Activated naive CD4-positive, alpha-beta T cell treated with anti-CD3 and anti-CD28 coated beads for 36 hours (primary cell): ENCODE data around the gene ALKBH8. TPM values are rescaled to one million over a fixed set of nuclear protein-coding genes. Genes with fewer than 3 reads are reported as not detected.
"Not testable (repeated sequence)": the region's sequence is repeated elsewhere in the genome, so short reads cannot be mapped to it uniquely, and the experiment has no call there.

ENCODE experiments used
- CTCF ChIA-PET: fragments of 350-600 bp; sonication (Branson Sonifier 250); formaldehyde crosslinking; loops from one replicate; lab custom pipeline; 2021; ENCODE audit warnings: antibody characterized with exemption; lab: Charles Lee
- DNase-seq: peaks from one replicate; pipeline ENCODE4 v3.0.0-alpha.2; 2020
- H3K27ac Mint-ChIP-seq: one replicate; pipeline ENCODE4 v1.8.0; 2021; ENCODE audit warnings: mild to moderate bottlenecking, mixed read lengths
- H3K27me3 Mint-ChIP-seq: one replicate; pipeline ENCODE4 v1.8.0; 2021; ENCODE audit warnings: low read depth, mixed read lengths
- H3K36me3 Mint-ChIP-seq: one replicate; pipeline ENCODE4 v1.8.0; 2021; ENCODE audit warnings: low read depth, mixed read lengths
- H3K4me1 Mint-ChIP-seq: one replicate; pipeline ENCODE4 v1.8.0; 2021; ENCODE audit warnings: low read depth, mixed read lengths
- H3K4me3 Mint-ChIP-seq: one replicate; pipeline ENCODE4 v1.8.0; 2021; ENCODE audit warnings: mild to moderate bottlenecking, moderate library complexity, mixed read lengths
- H3K9me3 Mint-ChIP-seq: one replicate; pipeline ENCODE4 v1.8.0; 2021; ENCODE audit warnings: mixed read lengths
- intact Hi-C: fragments of 100-400 bp; cut with micrococcal nuclease; formaldehyde crosslinking; loops from one replicate; pipeline ENCODE4 v1.15.1; 2023
- total RNA-seq, 2 experiments: library from RNA; stranded (reverse); gene quantifications; one replicate each; pipeline ENCODE4 v1.2.3, GENCODE V29; 2021

Gene ALKBH8
- total RNA-seq, 2 experiments from 2014 or later, result 10.1 to 12.2 TPM

DNA sequence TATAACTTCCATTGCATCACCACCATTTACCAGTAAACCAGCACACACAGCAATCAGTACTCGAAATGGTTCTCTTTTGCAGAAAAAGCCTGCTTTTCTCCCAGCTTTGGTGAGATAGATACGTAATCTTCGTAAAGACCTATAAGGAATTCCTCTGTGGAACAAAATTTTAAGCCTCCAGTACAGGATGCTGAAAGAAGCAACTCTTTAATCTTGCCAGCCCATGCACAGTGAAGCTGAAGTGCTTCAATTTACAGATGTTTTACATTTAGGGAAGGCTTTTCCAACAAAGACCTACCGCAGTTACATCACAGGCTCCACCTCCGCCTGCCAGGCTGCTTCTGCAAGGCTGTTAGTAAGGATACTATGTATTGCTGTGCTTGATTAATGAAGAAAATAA is 27.3 kb upstream of the ALKBH8 start:
- Mint-ChIP-seq H3K4me1 (peaks cover 22% of the 10 kb centered on the region), H3K27ac (no peak overlapping the region), H3K9me3 (no peaks in the 10 kb centered on the region), H3K27me3 (peaks cover 60% of the 10 kb centered on the region), H3K4me3 (no peak overlapping the region), H3K36me3 (no peaks in the 10 kb centered on the region)
- CTCF ChIA-PET, result no interaction called here
- DNase-seq, result no peak
- intact Hi-C loops, result loop anchor here (1.0 to 5.0 kb wide), 3 partner anchors 17 to 266 kb away; partner anchors contain the start of gene SLC35F2

DNA sequence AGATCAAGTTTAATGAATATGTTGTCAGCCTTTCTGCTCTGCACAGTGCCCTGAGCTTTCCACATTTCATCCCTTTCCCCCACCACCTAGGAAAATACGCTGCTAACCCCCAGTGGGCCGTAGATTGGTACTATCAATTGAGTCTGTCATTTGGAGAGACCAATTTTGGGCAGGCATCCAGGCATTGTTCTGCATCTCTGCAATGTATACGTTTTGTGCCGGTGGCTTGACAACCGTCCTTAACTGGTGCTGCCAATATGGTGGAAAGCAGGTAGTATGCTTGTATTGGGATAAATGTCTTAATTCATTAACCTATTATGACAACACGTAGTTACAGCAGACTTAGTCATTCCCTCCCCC is 26.7 kb upstream of the ALKBH8 start:
- no peaks in the 10 kb centered on the region for H3K9me3 Mint-ChIP-seq
- CTCF ChIA-PET, result interaction anchor here (1.2 to 1.9 kb wide), 2 partner anchors 17 to 97 kb away, joined by 3 to 6 read pairs; no protein-coding TSS in a partner anchor
- intact Hi-C loops, result loop anchor here (1.0 to 5.0 kb wide), 3 partner anchors 16 to 267 kb away; partner anchors contain the start of gene SLC35F2
- peaks cover 22% of the 10 kb centered on the region for H3K4me1 Mint-ChIP-seq
- H3K4me3 Mint-ChIP-seq, result peak overlapping the region; percentile 77
- no peak for DNase-seq
- no peak overlapping the region for H3K27ac Mint-ChIP-seq
- H3K27me3 Mint-ChIP-seq, result peaks cover 63% of the 10 kb centered on the region
- H3K36me3 Mint-ChIP-seq, result no peaks in the 10 kb centered on the region

DNA sequence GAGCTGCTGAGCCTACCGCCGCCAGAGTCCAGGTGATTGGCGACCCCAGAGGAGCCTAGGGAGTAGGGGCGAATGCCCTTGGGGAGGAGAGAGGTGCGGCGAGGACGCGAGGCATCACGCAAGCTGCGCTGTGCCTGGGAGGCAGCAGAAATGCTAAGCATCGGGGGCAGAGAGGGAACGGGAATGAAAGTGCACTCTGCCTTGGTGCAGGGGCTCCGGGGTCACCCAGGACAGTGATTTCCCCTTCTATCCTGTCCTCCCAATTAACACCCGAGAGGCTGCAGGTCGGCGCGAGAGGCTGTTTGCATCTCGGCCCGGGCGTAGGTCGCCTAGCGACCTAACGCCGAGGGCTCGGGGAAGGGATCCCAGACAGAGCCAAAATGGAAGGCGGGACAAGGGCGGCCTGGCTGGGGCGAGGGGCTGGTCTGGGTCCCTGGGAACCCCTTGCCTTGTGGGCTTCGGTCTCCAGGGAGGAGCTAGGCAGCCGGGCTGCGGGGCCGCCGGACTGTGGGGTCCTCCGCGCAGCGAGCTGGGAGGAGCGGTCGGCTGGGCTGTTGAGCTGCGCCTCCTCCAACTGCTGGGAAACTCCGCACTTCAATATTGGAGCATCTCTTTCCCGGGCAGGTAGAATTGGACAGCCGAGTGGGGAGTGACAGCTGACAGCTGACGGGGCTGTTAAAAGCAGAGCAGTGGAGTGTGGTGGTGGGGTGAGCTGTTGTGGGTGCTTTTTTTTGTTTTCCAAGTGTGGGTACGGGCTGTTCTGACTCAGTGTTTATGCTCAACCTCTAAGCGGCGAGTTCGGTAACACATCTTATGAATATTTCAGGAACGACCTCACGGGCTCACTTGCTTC is 26.1 kb upstream of the ALKBH8 start:
- no peaks in the 10 kb centered on the region for H3K36me3 Mint-ChIP-seq
- H3K4me1 Mint-ChIP-seq, result peaks cover 22% of the 10 kb centered on the region
- no peak overlapping the region for H3K27ac Mint-ChIP-seq
- CTCF ChIA-PET, result interaction anchor here (1.2 to 1.9 kb wide), 2 partner anchors 17 to 98 kb away, joined by 3 to 6 read pairs; no protein-coding TSS in a partner anchor
- H3K9me3 Mint-ChIP-seq, result no peaks in the 10 kb centered on the region
- H3K27me3 Mint-ChIP-seq, result peaks cover 67% of the 10 kb centered on the region
- DNase-seq, result peak; percentile 57
- intact Hi-C loops, result loop anchor here (1.0 to 5.0 kb wide), 4 partner anchors 15 to 267 kb away; partner anchors contain the start of genes ALKBH8 and SLC35F2
- H3K4me3 Mint-ChIP-seq, result peak overlapping the region; percentile 77

DNA sequence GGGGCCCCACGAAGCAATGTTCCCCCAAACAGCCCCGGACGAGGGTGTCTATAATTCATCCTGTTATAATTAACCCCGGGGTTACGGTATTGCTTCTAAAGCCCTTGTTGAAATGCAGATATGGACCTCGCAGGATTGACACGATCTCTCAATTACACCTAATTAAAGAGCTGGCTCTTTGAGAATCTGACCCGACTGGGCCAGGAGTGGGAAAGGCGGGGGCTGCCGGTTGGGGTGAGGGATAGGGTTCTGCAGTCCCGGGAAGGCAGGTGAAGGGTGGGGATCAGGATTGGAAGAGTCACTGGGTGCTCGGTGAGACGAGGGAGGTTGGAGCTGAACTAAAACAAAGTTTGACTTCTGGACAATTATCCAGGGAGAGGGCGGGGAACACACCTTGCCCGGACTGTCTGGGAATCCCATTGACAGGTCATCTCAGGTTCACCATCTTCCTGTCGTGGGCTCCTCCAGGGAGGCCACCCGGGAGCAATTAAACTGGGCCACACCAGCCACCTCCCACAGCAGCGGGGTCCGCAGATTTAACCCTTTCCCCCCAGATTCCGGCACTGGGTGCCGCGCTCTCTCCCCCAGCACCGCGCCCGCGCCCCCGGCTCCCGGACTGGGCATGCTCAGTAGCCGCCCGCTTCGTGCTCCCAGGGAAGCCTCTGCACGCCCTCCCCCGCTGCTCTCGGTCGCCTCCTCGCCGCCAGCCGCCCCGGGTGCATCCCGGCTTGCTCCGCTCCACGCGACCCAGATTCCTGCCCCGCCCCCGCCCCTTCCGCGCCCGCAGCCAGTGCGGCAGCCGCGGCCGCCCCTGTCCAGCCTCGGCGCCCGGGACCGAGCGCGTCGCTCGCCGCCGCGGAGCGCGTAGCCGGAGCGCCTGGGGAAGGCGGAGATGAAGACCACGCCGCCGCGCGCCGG is 25.2 kb upstream of the ALKBH8 start, which contains the start of gene ELMOD1:
TSS of gene ELMOD1 (plus strand) at position 688 of the 918 bp plus-strand sequence. CDS start 27,043 bp downstream, outside the sequence.
- H3K4me1 Mint-ChIP-seq, result peaks cover 22% of the 10 kb centered on the region
- peak; percentile 57 for DNase-seq
- H3K9me3 Mint-ChIP-seq, result no peaks in the 10 kb centered on the region
- H3K4me3 Mint-ChIP-seq, result peak within 1 kb of the TSS; percentile 77
- H3K27me3 Mint-ChIP-seq, result peaks cover 71% of the 10 kb centered on the region
- no peak within 1 kb of the TSS for H3K27ac Mint-ChIP-seq
- intact Hi-C loops, result loop anchor here (1.0 to 5.0 kb wide), 2 partner anchors 25 to 43 kb away; partner anchors contain the start of gene ALKBH8
- CTCF ChIA-PET, result interaction anchor here (0.8 to 1.9 kb wide), 5 partner anchors 10 to 99 kb away, joined by 3 to 8 read pairs (median 4); no protein-coding TSS in a partner anchor
- no peaks in the 10 kb centered on the region for H3K36me3 Mint-ChIP-seq

DNA sequence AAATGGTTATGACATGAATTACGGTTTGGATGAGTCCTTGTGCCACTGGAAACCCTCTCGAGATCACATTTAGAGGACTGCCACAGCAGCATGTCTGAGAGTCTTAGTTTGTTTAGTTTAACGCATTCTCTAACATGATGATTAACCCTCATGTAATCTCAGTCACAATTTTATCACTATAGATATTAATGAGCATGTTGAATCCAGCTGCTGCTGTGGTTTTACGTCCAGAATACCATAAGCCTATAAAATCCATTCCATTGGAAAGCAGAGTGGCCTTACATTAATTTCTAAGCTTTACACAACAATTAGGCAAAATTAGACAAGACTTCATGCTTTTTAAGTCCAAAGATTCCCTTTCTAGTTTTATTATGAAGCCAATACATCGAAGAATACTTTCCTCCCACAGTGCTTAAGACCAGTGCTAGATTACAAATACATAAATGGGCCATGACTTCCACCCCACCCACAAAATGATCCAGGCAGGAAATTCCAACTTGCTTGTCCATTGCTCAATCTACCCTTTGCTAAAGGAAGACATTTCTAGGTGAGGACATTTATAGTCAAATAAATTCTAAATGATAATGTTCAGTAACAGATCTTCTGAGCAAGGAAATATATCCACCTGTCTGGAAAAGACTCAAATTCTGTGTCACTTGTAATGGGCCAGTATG is 21.9 kb upstream of the ALKBH8 start:
- intact Hi-C loops, result no loop called here
- Mint-ChIP-seq H3K4me1 (peaks cover 17% of the 10 kb centered on the region), H3K36me3 (no peaks in the 10 kb centered on the region), H3K27me3 (peaks cover 55% of the 10 kb centered on the region), H3K9me3 (no peaks in the 10 kb centered on the region), H3K4me3 (no peak overlapping the region), H3K27ac (no peak overlapping the region)
- no peak for DNase-seq
- CTCF ChIA-PET, result interaction anchor here (0.9 to 1.0 kb wide), 2 partner anchors 12 to 102 kb away, joined by 4 read pairs; no protein-coding TSS in a partner anchor

DNA sequence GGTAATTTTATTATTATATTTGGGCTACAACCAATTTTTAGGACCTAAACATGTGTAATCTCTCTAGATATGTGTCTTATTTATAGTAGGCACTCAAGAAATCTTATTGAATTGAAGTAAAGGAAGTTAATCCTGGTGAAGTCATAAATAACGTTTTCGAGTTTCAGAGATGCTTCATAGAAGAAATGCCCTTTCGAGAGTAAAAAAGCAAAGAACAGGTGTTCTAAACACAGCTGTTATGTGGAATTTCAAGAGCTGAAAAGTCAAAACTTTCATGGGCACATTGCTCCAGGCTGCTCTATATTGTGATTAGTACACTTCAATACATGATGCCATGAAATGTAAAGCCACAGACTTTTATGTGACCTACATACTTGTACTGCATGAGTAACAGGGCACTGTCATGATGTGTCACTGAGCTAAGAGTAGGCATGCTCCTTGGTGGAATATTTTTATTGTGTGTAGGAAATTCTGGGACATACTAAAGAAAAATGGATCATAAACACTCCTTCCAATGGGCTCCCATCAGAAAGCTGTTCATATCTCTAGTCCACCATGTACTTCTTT is 18.2 kb upstream of the ALKBH8 start:
- H3K36me3 Mint-ChIP-seq, result no peaks in the 10 kb centered on the region
- no peak overlapping the region for H3K4me3 Mint-ChIP-seq

DNA sequence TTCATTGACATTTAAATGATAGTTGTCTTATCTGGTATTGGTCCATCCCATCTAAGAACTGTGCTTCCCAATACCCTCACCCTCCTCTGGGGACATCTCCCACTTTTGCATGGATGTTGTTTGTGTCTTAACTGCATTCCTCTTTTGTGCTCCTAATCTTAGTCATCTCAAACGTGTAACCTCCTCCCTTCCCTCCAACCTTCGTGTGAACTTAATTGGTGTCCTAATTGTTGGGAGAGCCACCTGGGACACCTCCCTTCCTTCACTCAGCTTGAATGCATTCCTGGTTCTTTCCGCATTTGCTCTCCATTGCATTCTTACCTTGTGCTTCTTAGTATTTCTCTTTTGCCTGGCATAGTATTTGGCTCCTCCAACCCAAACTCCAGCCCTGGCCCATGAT is 15.6 kb upstream of the ALKBH8 start:
- Mint-ChIP-seq H3K9me3 (no peaks in the 10 kb centered on the region), H3K36me3 (no peaks in the 10 kb centered on the region), H3K4me3 (no peak overlapping the region), H3K27me3 (peaks cover 8% of the 10 kb centered on the region), H3K4me1 (no peaks in the 10 kb centered on the region), H3K27ac (no peak overlapping the region)
- intact Hi-C loops, result no loop called here
- CTCF ChIA-PET, result no interaction called here
- DNase-seq, result no peak

More for the DNA sequence above, 18.2 kb upstream of the ALKBH8 start:
- intact Hi-C loops, result no loop called here
- Mint-ChIP-seq H3K9me3 (no peaks in the 10 kb centered on the region), H3K27ac (no peak overlapping the region), H3K4me1 (no peaks in the 10 kb centered on the region), H3K27me3 (peaks cover 27% of the 10 kb centered on the region)
- no peak for DNase-seq
- CTCF ChIA-PET, result interaction anchor here (0.9 kb wide), 1 partner anchor 20 kb away, joined by 5 read pairs; no protein-coding TSS in a partner anchor

DNA sequence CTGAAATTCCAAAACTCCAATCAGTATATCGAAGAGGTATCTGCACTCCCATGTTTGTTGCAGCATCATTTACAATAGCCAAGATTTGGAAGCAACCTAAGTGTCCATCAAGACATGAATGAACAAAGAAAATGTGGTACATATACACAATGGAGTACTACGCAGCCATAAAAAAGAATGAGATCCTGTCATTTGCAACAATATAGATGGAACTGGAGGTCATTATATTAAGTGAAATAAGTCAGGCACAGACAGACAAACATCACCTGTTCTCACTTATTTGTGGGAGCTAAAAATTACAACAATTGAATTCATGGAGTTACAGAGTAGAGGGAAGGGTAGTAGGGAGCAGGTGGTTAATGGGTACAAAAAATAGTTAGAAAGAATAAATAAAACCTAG is 13.6 kb upstream of the ALKBH8 start:
- H3K4me1 Mint-ChIP-seq, H3K9me3 Mint-ChIP-seq, intact Hi-C loops, H3K4me3 Mint-ChIP-seq, H3K27me3 Mint-ChIP-seq, DNase-seq, H3K36me3 Mint-ChIP-seq, H3K27ac Mint-ChIP-seq: not testable (repeated sequence)
- CTCF ChIA-PET, result interaction anchor here (0.6 to 1.1 kb wide), 3 partner anchors 40 to 301 kb away, joined by 3 to 4 read pairs (median 3); no protein-coding TSS in a partner anchor

DNA sequence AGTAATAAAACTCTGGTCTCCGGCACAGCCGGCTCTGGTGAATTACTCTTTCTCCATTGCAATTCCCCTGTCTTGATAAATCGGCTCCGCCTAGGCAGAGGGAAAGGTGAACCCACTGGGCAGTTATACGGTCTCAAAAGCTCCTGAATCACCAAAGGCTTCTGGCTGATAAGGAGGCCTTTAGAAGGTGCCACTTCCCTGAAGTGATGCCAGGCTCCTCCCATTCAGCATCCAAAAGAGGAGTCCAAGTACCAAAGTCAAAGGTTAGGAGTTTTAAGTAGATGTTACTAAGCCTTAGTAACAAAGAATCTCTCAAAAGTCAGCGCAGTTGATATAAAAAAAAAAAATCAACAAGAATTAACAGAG is 11.8 kb upstream of the ALKBH8 start:
- Mint-ChIP-seq H3K27me3 (peaks cover 2% of the 10 kb centered on the region), H3K9me3 (no peaks in the 10 kb centered on the region), H3K36me3 (no peaks in the 10 kb centered on the region), H3K27ac (no peak overlapping the region), H3K4me1 (no peaks in the 10 kb centered on the region), H3K4me3 (no peak overlapping the region)
- no peak for DNase-seq
- intact Hi-C loops, result loop anchor here (2.0 kb wide), 1 partner anchor 193 kb away; no protein-coding TSS in a partner anchor
- CTCF ChIA-PET, result interaction anchor here (0.8 to 4.1 kb wide), 7 partner anchors 8 to 167 kb away, joined by 3 to 41 read pairs (median 3); no protein-coding TSS in a partner anchor

DNA sequence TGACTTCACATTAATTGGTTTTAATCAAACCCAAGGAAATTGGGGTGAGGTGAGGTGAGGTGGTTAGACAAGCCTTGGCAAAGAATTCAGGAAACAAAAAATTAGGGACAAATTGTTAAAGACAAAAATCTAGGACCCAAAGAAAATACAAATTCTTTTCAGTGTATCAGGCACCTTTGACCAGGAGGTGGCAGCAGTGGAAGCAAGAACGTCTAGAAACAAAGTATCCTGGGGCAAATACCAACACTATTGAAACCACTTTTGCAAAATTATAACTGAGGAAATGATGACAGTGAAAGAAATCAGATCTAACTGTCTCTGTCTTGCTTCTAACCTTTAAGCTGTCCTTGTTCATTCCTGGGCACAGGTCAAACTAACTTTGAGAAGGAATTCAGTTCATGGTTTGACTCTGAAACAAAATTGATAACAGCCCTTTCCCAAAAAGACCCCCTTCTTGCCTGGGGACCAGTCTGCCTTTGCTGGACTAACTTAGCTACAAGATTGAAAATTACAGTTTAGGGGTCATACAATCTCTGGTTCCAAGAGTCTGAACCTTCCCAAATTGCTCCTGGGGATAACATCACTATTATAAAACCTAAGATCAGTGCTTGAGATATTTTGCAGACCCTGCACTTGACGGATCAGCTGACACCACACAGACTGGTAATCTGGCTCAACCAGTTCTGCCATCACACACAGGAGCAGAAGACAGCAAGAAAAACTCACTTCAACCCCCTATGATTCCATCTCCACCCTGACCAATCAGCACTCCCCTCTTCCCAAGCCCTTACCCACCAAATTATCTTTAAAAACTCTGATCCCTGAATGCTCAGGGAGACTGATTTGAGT is 11.2 kb upstream of the ALKBH8 start:
- H3K9me3 Mint-ChIP-seq, H3K36me3 Mint-ChIP-seq, H3K4me1 Mint-ChIP-seq, H3K4me3 Mint-ChIP-seq, H3K27ac Mint-ChIP-seq, H3K27me3 Mint-ChIP-seq: not testable (repeated sequence)
- CTCF ChIA-PET, result interaction anchor here (0.7 to 4.1 kb wide), 9 partner anchors 9 to 429 kb away, joined by 3 to 41 read pairs (median 3); no protein-coding TSS in a partner anchor
- intact Hi-C loops, result loop anchor here (1.0 to 2.0 kb wide), 6 partner anchors 11 to 322 kb away; partner anchors contain the start of gene ALKBH8
- DNase-seq, result peak; percentile 79
